ENCODE measurements around the gene CHST11.

DNA sequence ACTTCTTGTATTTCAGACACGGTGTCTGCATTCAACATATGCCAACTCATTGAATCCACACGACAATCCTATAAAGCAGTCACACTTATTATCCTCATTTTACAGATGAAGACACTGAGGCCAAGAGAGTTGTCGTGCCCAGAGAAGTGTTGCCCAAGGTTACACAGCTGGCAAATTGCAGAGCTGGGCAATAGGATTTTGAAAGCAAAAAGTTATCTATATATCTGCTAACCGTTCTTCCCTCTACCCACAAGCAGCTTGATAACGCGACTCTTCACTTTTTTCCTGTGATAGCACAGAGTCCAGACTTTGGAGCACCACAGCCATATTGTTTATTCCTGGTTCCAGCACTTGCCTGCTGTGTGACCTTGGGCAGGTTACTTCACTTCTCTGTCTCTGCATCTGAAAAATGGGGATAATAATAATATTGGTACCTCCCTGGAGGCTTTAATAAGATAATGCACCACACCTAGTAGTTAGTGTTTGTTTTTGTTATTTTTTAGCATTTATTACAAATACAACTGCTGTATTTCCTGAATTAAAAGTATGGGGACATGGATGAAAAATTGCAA is 82.2 kb downstream of the CHST11 start:
- TF ChIP-seq ZNF121 (tag by site-specific recombination; IDR thresholded peaks at IDR 0.05) (no peak), ZNF707 (tag by site-specific recombination; IDR thresholded peaks at IDR 0.05) (no peak), ZNF501 (tag by site-specific recombination; IDR thresholded peaks at IDR 0.05) (no peak), ZNF768 (tag by site-specific recombination; IDR thresholded peaks at IDR 0.05) (peak; percentile 28; the same call in 1 of the 2 replicates), ZFP37 (tag by site-specific recombination; IDR thresholded peaks at IDR 0.05) (no peak), ZNF433 (tag by site-specific recombination; IDR thresholded peaks at IDR 0.05; ENCODE audit: low read depth) (no peak), ZNF785 (tag by site-specific recombination; IDR thresholded peaks at IDR 0.05) (no peak), YY1 (tag by site-specific recombination; IDR thresholded peaks at IDR 0.05) (no peak)
- TF ChIP-seq, protein P1, sequence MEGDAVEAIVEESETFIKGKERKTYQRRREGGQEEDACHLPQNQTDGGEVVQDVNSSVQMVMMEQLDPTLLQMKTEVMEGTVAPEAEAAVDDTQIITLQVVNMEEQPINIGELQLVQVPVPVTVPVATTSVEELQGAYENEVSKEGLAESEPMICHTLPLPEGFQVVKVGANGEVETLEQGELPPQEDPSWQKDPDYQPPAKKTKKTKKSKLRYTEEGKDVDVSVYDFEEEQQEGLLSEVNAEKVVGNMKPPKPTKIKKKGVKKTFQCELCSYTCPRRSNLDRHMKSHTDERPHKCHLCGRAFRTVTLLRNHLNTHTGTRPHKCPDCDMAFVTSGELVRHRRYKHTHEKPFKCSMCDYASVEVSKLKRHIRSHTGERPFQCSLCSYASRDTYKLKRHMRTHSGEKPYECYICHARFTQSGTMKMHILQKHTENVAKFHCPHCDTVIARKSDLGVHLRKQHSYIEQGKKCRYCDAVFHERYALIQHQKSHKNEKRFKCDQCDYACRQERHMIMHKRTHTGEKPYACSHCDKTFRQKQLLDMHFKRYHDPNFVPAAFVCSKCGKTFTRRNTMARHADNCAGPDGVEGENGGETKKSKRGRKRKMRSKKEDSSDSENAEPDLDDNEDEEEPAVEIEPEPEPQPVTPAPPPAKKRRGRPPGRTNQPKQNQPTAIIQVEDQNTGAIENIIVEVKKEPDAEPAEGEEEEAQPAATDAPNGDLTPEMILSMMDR (tag by site-specific recombination; IDR thresholded peaks at IDR 0.05): no peak
- TF ChIP-seq, protein P2, sequence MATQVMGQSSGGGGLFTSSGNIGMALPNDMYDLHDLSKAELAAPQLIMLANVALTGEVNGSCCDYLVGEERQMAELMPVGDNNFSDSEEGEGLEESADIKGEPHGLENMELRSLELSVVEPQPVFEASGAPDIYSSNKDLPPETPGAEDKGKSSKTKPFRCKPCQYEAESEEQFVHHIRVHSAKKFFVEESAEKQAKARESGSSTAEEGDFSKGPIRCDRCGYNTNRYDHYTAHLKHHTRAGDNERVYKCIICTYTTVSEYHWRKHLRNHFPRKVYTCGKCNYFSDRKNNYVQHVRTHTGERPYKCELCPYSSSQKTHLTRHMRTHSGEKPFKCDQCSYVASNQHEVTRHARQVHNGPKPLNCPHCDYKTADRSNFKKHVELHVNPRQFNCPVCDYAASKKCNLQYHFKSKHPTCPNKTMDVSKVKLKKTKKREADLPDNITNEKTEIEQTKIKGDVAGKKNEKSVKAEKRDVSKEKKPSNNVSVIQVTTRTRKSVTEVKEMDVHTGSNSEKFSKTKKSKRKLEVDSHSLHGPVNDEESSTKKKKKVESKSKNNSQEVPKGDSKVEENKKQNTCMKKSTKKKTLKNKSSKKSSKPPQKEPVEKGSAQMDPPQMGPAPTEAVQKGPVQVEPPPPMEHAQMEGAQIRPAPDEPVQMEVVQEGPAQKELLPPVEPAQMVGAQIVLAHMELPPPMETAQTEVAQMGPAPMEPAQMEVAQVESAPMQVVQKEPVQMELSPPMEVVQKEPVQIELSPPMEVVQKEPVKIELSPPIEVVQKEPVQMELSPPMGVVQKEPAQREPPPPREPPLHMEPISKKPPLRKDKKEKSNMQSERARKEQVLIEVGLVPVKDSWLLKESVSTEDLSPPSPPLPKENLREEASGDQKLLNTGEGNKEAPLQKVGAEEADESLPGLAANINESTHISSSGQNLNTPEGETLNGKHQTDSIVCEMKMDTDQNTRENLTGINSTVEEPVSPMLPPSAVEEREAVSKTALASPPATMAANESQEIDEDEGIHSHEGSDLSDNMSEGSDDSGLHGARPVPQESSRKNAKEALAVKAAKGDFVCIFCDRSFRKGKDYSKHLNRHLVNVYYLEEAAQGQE (tag by site-specific recombination; IDR thresholded peaks at IDR 0.05): no peak

Data from HEK293 (cell line).